OCI-LY7 (cell line): ENCODE data around the gene UBXN11. TPM values are rescaled to one million over a fixed set of nuclear protein-coding genes. Genes with fewer than 3 reads are reported as not detected.

Source experiments
- BruUV-seq: library from RNA; stranded (reverse); fragments of 400-500 nt; replicated peaks from 2 replicates; lab custom pipeline; 2021; lab: Mats Ljungman, UMichigan
- CTCF ChIA-PET: fragments of 300-600 bp; sonication (Branson Sonifier 250); formaldehyde crosslinking; loops from one replicate; lab custom pipeline; 2022; ENCODE audit warnings: antibody characterized with exemption; ENCODE audit not compliant: unreplicated experiment; lab: Charles Lee
- POLR2A ChIA-PET: fragments of 300-600 bp; sonication (Branson Sonifier 250); formaldehyde crosslinking; loops from one replicate; lab custom pipeline; 2022; ENCODE audit warnings: antibody characterized with exemption; lab: Charles Lee
- DNase-seq: peaks from one replicate; pipeline ENCODE4 v3.0.0-alpha.2; 2015; ENCODE audit warnings: low spot score
- H2AFZ ChIP-seq: fragments of 200-600 bp; sonication (generic), shearing (Covaris generic); 2 replicates; pipeline ENCODE4 v1.6.1; 2014; ENCODE audit warnings: mild to moderate bottlenecking, antibody characterized with exemption, low read length, moderate library complexity
- H3K27ac ChIP-seq: fragments of 200-600 bp; sonication (generic); 2 replicates; pipeline ENCODE4 v1.5.1; 2014; ENCODE audit warnings: mixed run types, low read depth, mild to moderate bottlenecking, moderate library complexity, low read length, inconsistent platforms; ENCODE audit not compliant: poor library complexity, severe bottlenecking
- H3K36me3 ChIP-seq: fragments of 200-600 bp; sonication (generic); 2 replicates; pipeline ENCODE4 v1.6.1; 2014; ENCODE audit warnings: mild to moderate bottlenecking, antibody characterized with exemption, low read length, moderate library complexity, mixed read lengths; ENCODE audit not compliant: insufficient read depth
- H3K4me1 ChIP-seq: fragments of 200-600 bp; sonication (generic); 2 replicates; pipeline ENCODE4 v1.5.1; 2014; ENCODE audit warnings: mild to moderate bottlenecking, low read length; ENCODE audit not compliant: insufficient read depth, poor library complexity, severe bottlenecking
- H3K4me2 ChIP-seq: fragments of 200-600 bp; sonication (generic); 2 replicates; pipeline ENCODE4 v1.6.1; 2014; ENCODE audit warnings: mild to moderate bottlenecking, low read length
- H3K4me3 ChIP-seq: fragments of 200-600 bp; sonication (generic); 2 replicates; pipeline ENCODE4 v1.5.1; 2014; ENCODE audit warnings: mild to moderate bottlenecking, low read depth, low read length; ENCODE audit not compliant: poor library complexity, severe bottlenecking
- H3K79me2 ChIP-seq: fragments of 200-600 bp; sonication (generic); 2 replicates; pipeline ENCODE4 v1.6.1; 2016; ENCODE audit warnings: low read depth, mild to moderate bottlenecking, low read length, moderate library complexity, mixed read lengths; ENCODE audit not compliant: insufficient read depth
- H3K9me2 ChIP-seq: fragments of 200-600 bp; sonication (generic); 2 replicates; pipeline ENCODE4 v1.6.1; 2016; ENCODE audit warnings: mild to moderate bottlenecking, low read length, mixed read lengths; ENCODE audit not compliant: insufficient read depth
- H3K9me3 ChIP-seq: fragments of 200-600 bp; sonication (generic); 2 replicates; pipeline ENCODE4 v1.6.1; 2014; ENCODE audit warnings: mild to moderate bottlenecking, mixed run types, low read length, mixed read lengths
- H4K20me1 ChIP-seq: fragments of 200-600 bp; sonication (generic); 2 replicates; pipeline ENCODE4 v1.6.1; 2014; ENCODE audit warnings: mild to moderate bottlenecking, antibody characterized with exemption, low read length, moderate library complexity, mixed read lengths; ENCODE audit not compliant: insufficient read depth
- CTCF ChIP-seq: fragments of 200-600 bp; sonication (generic); conservative IDR thresholded peaks from 2 replicates; pipeline ENCODE4 v1.5.1; 2014; ENCODE audit warnings: mild to moderate bottlenecking, antibody characterized with exemption, low read length, moderate library complexity, mixed read lengths
- EZH2phosphoT487 ChIP-seq: fragments of 200-600 bp; sonication (generic); IDR thresholded peaks from 2 replicates; pipeline ENCODE4 v1.6.1; 2018; ENCODE audit warnings: low read depth, borderline replicate concordance, mild to moderate bottlenecking, mixed run types, antibody characterized with exemption, low read length, moderate library complexity, mixed read lengths
- intact Hi-C: fragments of 100-400 bp; cut with micrococcal nuclease; formaldehyde crosslinking; loops from one replicate; pipeline ENCODE4 v1.10.0; 2022; ENCODE audit not compliant: unreplicated experiment
- total RNA-seq, 2 experiments: library from RNA; depleted of rRNA in 1 of 2; stranded (reverse); fragments of >200 nt in 1 of 2; shearing (Covaris generic) in 1 of 2; gene quantifications; 2 replicates each; pipeline ENCODE4 v1.2.3, GENCODE V29; 2014 to 2022

UBXN11 gene
- total RNA-seq, 2 experiments from 2014 or later = 75.8 to 111 TPM

- Histone ChIP-seq H3K36me3 (no peaks in the 10 kb centered on the region), H3K79me2 (no peaks in the 10 kb centered on the region), H3K27ac (no peak overlapping the region), H3K4me3 (no peak overlapping the region), H3K4me1 (peaks cover 30% of the 10 kb centered on the region), H4K20me1 (no peaks in the 10 kb centered on the region), H3K9me2 (no peaks in the 10 kb centered on the region), H3K4me2 (no peak overlapping the region), H3K9me3 (no peaks in the 10 kb centered on the region), H2AFZ (no peak overlapping the region)
- CTCF ChIA-PET = no interaction called here
- BruUV-seq = no TSS peak
- no peak for DNase-seq
- TF ChIP-seq CTCF (no peak), EZH2phosphoT487 (no peak)
- POLR2A ChIA-PET = no interaction called here
- intact Hi-C loops = no loop called here
Observed at GRCh38 chr1:26340047-26340481, 33.6 kb upstream of the UBXN11 start.

GRCh38 chr1:26338670-26339069 is 32.2 kb upstream of the UBXN11 start:
- H3K9me3 ChIP-seq = no peaks in the 10 kb centered on the region
- no TSS peak for BruUV-seq
- ChIA-PET POLR2A (no interaction called here), CTCF (no interaction called here)
- no peak overlapping the region for H2AFZ ChIP-seq
- no peaks in the 10 kb centered on the region for H4K20me1 ChIP-seq
- H3K9me2 ChIP-seq = no peaks in the 10 kb centered on the region
- no peaks in the 10 kb centered on the region for H3K79me2 ChIP-seq
- peaks cover 30% of the 10 kb centered on the region for H3K4me1 ChIP-seq
- no peak overlapping the region for H3K4me3 ChIP-seq
- H3K27ac ChIP-seq = no peak overlapping the region
- no peak for DNase-seq
- H3K4me2 ChIP-seq = no peak overlapping the region
- no peak for TF ChIP-seq EZH2phosphoT487
- TF ChIP-seq CTCF = no peak
- intact Hi-C loops = loop anchor here (5.0 kb wide), 1 partner anchor 226 kb away; the partner anchor contains the start of gene PDIK1L
- no peaks in the 10 kb centered on the region for H3K36me3 ChIP-seq

- intact Hi-C loops = loop anchor here (5.0 kb wide), 1 partner anchor 225 kb away; the partner anchor contains the start of gene PDIK1L
Observed at GRCh38 chr1:26337625-26338024, 31.2 kb upstream of the UBXN11 start.

More at GRCh38 chr1:26337625-26338024, 31.2 kb upstream of the UBXN11 start:
- Histone ChIP-seq H3K4me2 (peak overlapping the region; percentile 74), H3K4me3 (no peak overlapping the region), H2AFZ (peak overlapping the region; percentile 71; the same call in 1 of the 2 replicates), H3K9me3 (no peaks in the 10 kb centered on the region), H3K4me1 (peaks cover 30% of the 10 kb centered on the region), H4K20me1 (no peaks in the 10 kb centered on the region), H3K79me2 (no peaks in the 10 kb centered on the region), H3K27ac (no peak overlapping the region), H3K9me2 (no peaks in the 10 kb centered on the region), H3K36me3 (no peaks in the 10 kb centered on the region)
- TF ChIP-seq CTCF (no peak), EZH2phosphoT487 (no peak)
- no TSS peak for BruUV-seq
- CTCF ChIA-PET = no interaction called here
- POLR2A ChIA-PET = no interaction called here
- DNase-seq = no peak
